Endothelial cell of umbilical vein (primary cell): Measurements from ENCODE around the gene CPNE1.

Source experiments
- CTCF ChIP-seq, 2 donors: IDR thresholded peaks; 1 replicate in 1 of 2; 2 replicates in 1 of 2; pipeline ENCODE4 v1.5.1; 2011; ENCODE audit warnings: low read length in 2 of 2, mild to moderate bottlenecking in 2 of 2, moderate library complexity in 2 of 2, control low read depth in 1 of 2, inconsistent platforms in 1 of 2, low read depth in 1 of 2; ENCODE audit not compliant: insufficient read depth in 1 of 2; ENCODE audit errors: extremely low read depth in 1 of 2
- EZH2 ChIP-seq: IDR thresholded peaks from 2 replicates; pipeline ENCODE4 v1.6.1; 2012; ENCODE audit warnings: borderline replicate concordance, low read depth, mild to moderate bottlenecking, moderate library complexity, low read length, inconsistent platforms; ENCODE audit not compliant: severe bottlenecking
- FOS ChIP-seq: IDR thresholded peaks from 2 replicates; pipeline ENCODE4 v1.6.1; 2011; ENCODE audit warnings: mild to moderate bottlenecking, low read length, moderate library complexity, borderline replicate concordance; ENCODE audit not compliant: insufficient read depth
- POLR2A ChIP-seq: IDR thresholded peaks from 2 replicates; pipeline ENCODE4 v1.6.1; 2012; ENCODE audit warnings: low read depth, mild to moderate bottlenecking, control low read depth, low read length
- POLR2AphosphoS5 ChIP-seq: IDR thresholded peaks from 2 replicates; pipeline ENCODE4 v1.6.1; 2012; ENCODE audit warnings: low read depth, mild to moderate bottlenecking, control low read depth, low read length, moderate library complexity; ENCODE audit not compliant: insufficient read depth

DNA sequence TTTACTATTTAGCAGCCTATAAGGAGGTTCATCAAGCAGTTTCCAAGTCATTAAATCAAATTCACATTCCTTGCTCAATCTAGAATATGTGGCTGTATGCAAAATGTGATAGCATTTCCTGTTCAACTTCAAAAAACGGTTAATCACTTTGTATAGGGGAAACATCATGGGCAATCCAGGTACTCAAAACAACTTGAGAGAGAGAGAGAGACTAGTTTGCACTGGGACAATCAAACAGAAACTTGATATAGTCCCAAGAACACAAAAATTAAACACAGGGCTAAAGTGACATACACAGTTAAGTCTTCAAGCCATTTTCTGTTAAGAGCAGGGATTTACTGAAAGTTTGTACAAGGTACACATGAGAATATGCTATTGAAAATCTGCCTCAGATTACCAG lies 7.4 kb downstream of the CPNE1 start:
- TF ChIP-seq EZH2 (no peak), POLR2AphosphoS5 (no peak), CTCF (IDR thresholded peaks at IDR 0.05; ENCODE audit: extremely low read depth in 1 of 2, insufficient read depth in 1 of 2, low read depth in 1 of 2, low read length in 2 of 2) (no peak), POLR2A (no peak), FOS (no peak)
